A549 (cell line): Measurements from ENCODE around the gene CPPED1. TPM values are rescaled to one million over a fixed set of nuclear protein-coding genes. Genes with fewer than 3 reads are reported as not detected.

Experiments used
- ATAC-seq, 2 experiments: fragments of 200-7000 bp in 1 of 2; fragments of >200 bp in 1 of 2; cut with Nextera tagmentation in 1 of 2; cut with Tn5 transposase in 1 of 2; 3 replicates each; pipeline versions ENCODE4 v1.8.0 to v1.9.1; 2018 to 2020; ENCODE audit warnings: mild to moderate bottlenecking in 1 of 2, moderate library complexity in 1 of 2
- CTCF ChIA-PET: fragments of 300-600 bp; sonication (Branson Sonifier 250); formaldehyde crosslinking; extraction: SDS; loops from one replicate; lab custom pipeline; 2021; ENCODE audit warnings: antibody characterized with exemption, inconsistent platforms; lab: Yijun Ruan, JAX
- POLR2A ChIA-PET: fragments of 350-600 bp; formaldehyde crosslinking; extraction: SDS; loops from one replicate; lab custom pipeline; 2021; ENCODE audit warnings: antibody characterized with exemption, inconsistent platforms; lab: Yijun Ruan, JAX
- DNase-seq, 2 experiments: peaks; one replicate each; pipeline versions ENCODE4 v3.0.0 to v3.0.0-alpha.2; 2011 to 2016; ENCODE audit warnings: low read depth in 1 of 2, low spot score in 1 of 2
- FAIRE-seq: peaks from 2 replicates; lab custom pipeline; 2011; peaks lifted over from hg19 to GRCh38; lab: Jason Lieb, UNC
- H3K27ac ChIP-seq, 2 experiments: fragments of >200 bp; sonication (Bioruptor Twin); formaldehyde crosslinking; 3 replicates each; pipeline ENCODE4 v1.5.1; 2016 to 2017
- H3K4me1 ChIP-seq: fragments of >200 bp; sonication (Bioruptor Twin); formaldehyde crosslinking; 3 replicates; pipeline ENCODE4 v1.6.1; 2016
- H3K4me2 ChIP-seq: fragments of >200 bp; sonication (Bioruptor Twin); formaldehyde crosslinking; 3 replicates; pipeline ENCODE4 v1.6.1; 2016
- H3K4me3 ChIP-seq: fragments of >200 bp; sonication (Bioruptor Twin); formaldehyde crosslinking; 3 replicates; pipeline ENCODE4 v1.5.1; 2016
- H3K9me3 ChIP-seq: fragments of >200 bp; sonication (Bioruptor Twin); formaldehyde crosslinking; 3 replicates; pipeline ENCODE4 v1.6.1; 2016
- BHLHE40 ChIP-seq: IDR thresholded peaks from 2 replicates; pipeline ENCODE4 v1.6.1; 2012; ENCODE audit warnings: low read depth, low read length, inconsistent platforms
- CBX2 ChIP-seq: fragments of 200-600 bp; sonication (generic); IDR thresholded peaks from 2 replicates; pipeline ENCODE4 v1.6.1; 2016; ENCODE audit warnings: low read depth, mild to moderate bottlenecking, borderline replicate concordance
- CBX8 ChIP-seq: fragments of 200-600 bp; sonication (generic); IDR thresholded peaks from 2 replicates; pipeline ENCODE4 v1.6.1; 2016
- CHD4 ChIP-seq: fragments of 200-600 bp; sonication (generic); IDR thresholded peaks from 2 replicates; pipeline ENCODE4 v1.6.1; 2016; ENCODE audit warnings: antibody characterized with exemption, mild to moderate bottlenecking, borderline replicate concordance
- EHF ChIP-seq: fragments of 250-450 bp; sonication (Bioruptor Pico); IDR thresholded peaks from 2 replicates; pipeline ENCODE4 v1.5.0; 2020; ENCODE audit warnings: mild to moderate bottlenecking
- EHMT2 ChIP-seq: fragments of 200-600 bp; sonication (generic); IDR thresholded peaks from 2 replicates; pipeline ENCODE4 v1.6.1; 2016; ENCODE audit warnings: antibody characterized with exemption, low read depth, mild to moderate bottlenecking, moderate library complexity
- ESRRA ChIP-seq: fragments of 150-350 bp; IDR thresholded peaks from 2 replicates; pipeline ENCODE4 v1.6.1; 2014; ENCODE audit warnings: mild to moderate bottlenecking, low read length, borderline replicate concordance
- HEYL ChIP-seq: fragments of 250-450 bp; sonication (Bioruptor Pico); IDR thresholded peaks from 2 replicates; pipeline ENCODE4 v1.8.0; 2021; ENCODE audit warnings: mild to moderate bottlenecking, moderate library complexity
- JUNB ChIP-seq: fragments of >200 bp; sonication (Bioruptor Twin); formaldehyde crosslinking; IDR thresholded peaks from 2 replicates; pipeline ENCODE4 v1.6.1; 2016
- MAFK ChIP-seq: fragments of 450-650 bp; IDR thresholded peaks from 2 replicates; pipeline ENCODE4 v1.6.1; 2014; ENCODE audit not compliant: partially characterized antibody
- NFE2L2 ChIP-seq: fragments of 150-350 bp; conservative IDR thresholded peaks from 2 replicates; pipeline ENCODE4 v1.6.1; 2014; ENCODE audit warnings: low read length
- NPAS2 ChIP-seq: fragments of 250-450 bp; sonication (Bioruptor Pico); IDR thresholded peaks from 2 replicates; pipeline ENCODE4 v1.8.0; 2022; ENCODE audit warnings: mild to moderate bottlenecking, moderate library complexity, borderline replicate concordance
- PHF8 ChIP-seq: fragments of 200-600 bp; sonication (generic); IDR thresholded peaks from 2 replicates; pipeline ENCODE4 v1.6.1; 2016; ENCODE audit warnings: low read depth, mild to moderate bottlenecking, antibody characterized with exemption, moderate library complexity, borderline replicate concordance
- RAD21 ChIP-seq, 2 experiments: fragments of >200 bp in 1 of 2; sonication (Bioruptor Twin) in 1 of 2; formaldehyde crosslinking in 1 of 2; IDR thresholded peaks in 1 of 2; conservative IDR thresholded peaks in 1 of 2; 2 replicates in 1 of 2; 3 replicates in 1 of 2; pipeline ENCODE4 v1.6.1; 2012 to 2018; ENCODE audit warnings: inconsistent platforms in 1 of 2
- RARB ChIP-seq: fragments of 250-450 bp; sonication (Bioruptor Pico); IDR thresholded peaks from 2 replicates; pipeline ENCODE4 v1.8.0; 2021; ENCODE audit warnings: mild to moderate bottlenecking, moderate library complexity
- RCOR1 ChIP-seq: fragments of 150-350 bp; IDR thresholded peaks from 2 replicates; pipeline ENCODE4 v1.6.1; 2014; ENCODE audit warnings: antibody characterized with exemption, low read length, low read depth
- RFX5 ChIP-seq: fragments of 450-650 bp; IDR thresholded peaks from 2 replicates; pipeline ENCODE4 v1.7.1; 2014; ENCODE audit warnings: antibody characterized with exemption, mild to moderate bottlenecking, moderate library complexity
- SREBF2 ChIP-seq: fragments of 450-650 bp; IDR thresholded peaks from 2 replicates; pipeline ENCODE4 v1.6.1; 2014; ENCODE audit warnings: mild to moderate bottlenecking, moderate library complexity
- WGBS: methylation state at CpG from one replicate; pipeline ENCODE4 v1.1.6; 2017; ENCODE audit errors: missing lambda C conversion rate; 5-methylcytosine and 5-hydroxymethylcytosine counted together
- polyA plus RNA-seq, 4 experiments: library from polyadenylated mRNA; depleted of rRNA in 3 of 4; stranded (reverse); fragments of >200 nt; fragmentation: RNase III in 1 of 4; extraction: RNeasy Plus Mini Kit Qiagen cat#74134 plus additional on column Dnase treatment in 1 of 4; gene quantifications; 2 replicates in 3 of 4; 3 replicates in 1 of 4; pipeline ENCODE4 v1.2.3, GENCODE V29; 2011 to 2017
- TF ChIP-seq, protein P1 (sequence below): IDR thresholded peaks from 2 replicates; pipeline ENCODE4 v1.6.1; 2012
- TF ChIP-seq, protein P2 (sequence below): fragments of 200-600 bp; sonication (generic); IDR thresholded peaks from 2 replicates; pipeline ENCODE4 v1.6.1; 2016; ENCODE audit warnings: antibody characterized with exemption, mild to moderate bottlenecking, moderate library complexity
- TF ChIP-seq, protein P3 (sequence below): fragments of >200 bp; sonication (Bioruptor Twin); formaldehyde crosslinking; IDR thresholded peaks from 3 replicates; pipeline ENCODE4 v1.6.1; 2016

The CPPED1 gene
- polyA plus RNA-seq, 2 of the 4 experiments (the other 2 are of a cell fraction), result 16.1 to 30.5 TPM

DNA sequence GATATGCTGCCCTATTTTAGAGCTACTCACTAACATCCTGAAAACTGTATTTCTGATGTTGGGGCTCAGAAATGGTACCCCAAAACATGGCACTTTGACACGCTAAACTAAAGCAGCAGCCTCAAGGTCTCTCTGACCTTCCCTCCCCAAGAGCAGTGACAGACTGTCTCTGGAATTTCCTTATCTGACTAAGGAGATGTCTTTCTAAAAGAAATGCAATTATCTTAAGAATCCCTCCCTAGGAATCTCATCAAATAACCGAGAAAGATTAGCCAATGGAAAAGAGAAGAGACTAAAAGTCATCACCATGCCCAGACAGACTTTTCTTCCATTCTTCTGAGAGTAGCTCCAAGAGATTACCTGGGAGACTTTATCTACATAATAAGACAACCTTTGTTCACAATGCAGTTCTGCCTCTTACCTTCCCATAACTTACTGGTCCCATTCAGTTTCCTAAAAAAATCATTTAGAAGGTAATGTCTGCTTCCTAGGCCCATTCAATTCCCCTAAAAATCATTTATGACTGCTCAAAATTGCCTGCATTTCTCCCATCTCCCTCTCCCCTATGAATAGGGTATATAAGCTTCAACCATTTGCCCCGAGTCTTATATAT is 123.9 kb downstream of the CPPED1 start:
- H3K27ac ChIP-seq, result no peak overlapping the region
- peaks cover 16% of the 10 kb centered on the region; the same call in 2 of the 3 replicates for H3K4me1 ChIP-seq
- DNase-seq (no peak), FAIRE-seq (no peak)
- 62% methylated on average over 3 of the region's 3 CpGs for WGBS
- H3K4me2 ChIP-seq, result no peak overlapping the region
- TF ChIP-seq RARB (no peak), JUNB (no peak), EHMT2 (no peak), NFE2L2 (no peak), RFX5 (no peak)
- TF ChIP-seq, all 56 proteins: peak for 0
- H3K9me3 ChIP-seq, result no peaks in the 10 kb centered on the region
- no peak overlapping the region for H3K4me3 ChIP-seq
- no peak for ATAC-seq
- POLR2A ChIA-PET, result no interaction called here
- CTCF ChIA-PET, result interaction anchor here (0.6 to 1.3 kb wide), 2 partner anchors 11 to 93 kb away, joined by 3 read pairs; no protein-coding TSS in a partner anchor

DNA sequence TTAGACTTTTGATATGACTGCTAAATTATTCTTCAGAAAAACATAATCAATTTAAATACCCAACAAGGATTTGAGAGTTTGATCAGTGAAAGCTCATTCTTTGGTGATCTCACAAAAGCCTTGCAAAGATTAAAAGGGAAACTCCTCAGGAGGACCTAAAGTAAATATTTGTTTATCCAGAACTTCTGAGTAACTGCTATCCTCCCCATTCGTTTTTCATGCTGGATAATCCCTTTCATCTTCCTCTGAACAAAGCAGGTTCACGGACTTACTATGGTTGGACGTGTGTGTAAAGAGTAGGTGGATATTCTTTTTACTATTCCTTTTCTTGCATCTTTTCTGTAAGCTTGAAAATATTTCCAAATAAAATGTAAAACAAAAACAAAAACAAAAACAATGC is 124.7 kb downstream of the CPPED1 start:
- DNase-seq (no peak), FAIRE-seq (no peak), ATAC-seq (no peak)
- WGBS, result 35% methylated on average over 3 of the region's 3 CpGs
- TF ChIP-seq, protein P1, sequence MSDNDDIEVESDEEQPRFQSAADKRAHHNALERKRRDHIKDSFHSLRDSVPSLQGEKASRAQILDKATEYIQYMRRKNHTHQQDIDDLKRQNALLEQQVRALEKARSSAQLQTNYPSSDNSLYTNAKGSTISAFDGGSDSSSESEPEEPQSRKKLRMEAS, result no peak
- TF ChIP-seq RARB (no peak), NPAS2 (CRISPR knock-in tag) (no peak), CBX8 (no peak), SREBF2 (no peak), RAD21 (conservative IDR thresholded peaks at IDR 0.05 in 1 of 2, IDR thresholded peaks at IDR 0.05 in 1 of 2) (no peak), CHD4 (no peak), ESRRA (no peak), NFE2L2 (no peak), PHF8 (no peak), MAFK (no peak), EHF (CRISPR knock-in tag) (no peak), CBX2 (no peak), RCOR1 (no peak), HEYL (CRISPR knock-in tag) (no peak), BHLHE40 (no peak)
- TF ChIP-seq, protein P2, sequence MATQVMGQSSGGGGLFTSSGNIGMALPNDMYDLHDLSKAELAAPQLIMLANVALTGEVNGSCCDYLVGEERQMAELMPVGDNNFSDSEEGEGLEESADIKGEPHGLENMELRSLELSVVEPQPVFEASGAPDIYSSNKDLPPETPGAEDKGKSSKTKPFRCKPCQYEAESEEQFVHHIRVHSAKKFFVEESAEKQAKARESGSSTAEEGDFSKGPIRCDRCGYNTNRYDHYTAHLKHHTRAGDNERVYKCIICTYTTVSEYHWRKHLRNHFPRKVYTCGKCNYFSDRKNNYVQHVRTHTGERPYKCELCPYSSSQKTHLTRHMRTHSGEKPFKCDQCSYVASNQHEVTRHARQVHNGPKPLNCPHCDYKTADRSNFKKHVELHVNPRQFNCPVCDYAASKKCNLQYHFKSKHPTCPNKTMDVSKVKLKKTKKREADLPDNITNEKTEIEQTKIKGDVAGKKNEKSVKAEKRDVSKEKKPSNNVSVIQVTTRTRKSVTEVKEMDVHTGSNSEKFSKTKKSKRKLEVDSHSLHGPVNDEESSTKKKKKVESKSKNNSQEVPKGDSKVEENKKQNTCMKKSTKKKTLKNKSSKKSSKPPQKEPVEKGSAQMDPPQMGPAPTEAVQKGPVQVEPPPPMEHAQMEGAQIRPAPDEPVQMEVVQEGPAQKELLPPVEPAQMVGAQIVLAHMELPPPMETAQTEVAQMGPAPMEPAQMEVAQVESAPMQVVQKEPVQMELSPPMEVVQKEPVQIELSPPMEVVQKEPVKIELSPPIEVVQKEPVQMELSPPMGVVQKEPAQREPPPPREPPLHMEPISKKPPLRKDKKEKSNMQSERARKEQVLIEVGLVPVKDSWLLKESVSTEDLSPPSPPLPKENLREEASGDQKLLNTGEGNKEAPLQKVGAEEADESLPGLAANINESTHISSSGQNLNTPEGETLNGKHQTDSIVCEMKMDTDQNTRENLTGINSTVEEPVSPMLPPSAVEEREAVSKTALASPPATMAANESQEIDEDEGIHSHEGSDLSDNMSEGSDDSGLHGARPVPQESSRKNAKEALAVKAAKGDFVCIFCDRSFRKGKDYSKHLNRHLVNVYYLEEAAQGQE, result no peak
- TF ChIP-seq, protein P3, sequence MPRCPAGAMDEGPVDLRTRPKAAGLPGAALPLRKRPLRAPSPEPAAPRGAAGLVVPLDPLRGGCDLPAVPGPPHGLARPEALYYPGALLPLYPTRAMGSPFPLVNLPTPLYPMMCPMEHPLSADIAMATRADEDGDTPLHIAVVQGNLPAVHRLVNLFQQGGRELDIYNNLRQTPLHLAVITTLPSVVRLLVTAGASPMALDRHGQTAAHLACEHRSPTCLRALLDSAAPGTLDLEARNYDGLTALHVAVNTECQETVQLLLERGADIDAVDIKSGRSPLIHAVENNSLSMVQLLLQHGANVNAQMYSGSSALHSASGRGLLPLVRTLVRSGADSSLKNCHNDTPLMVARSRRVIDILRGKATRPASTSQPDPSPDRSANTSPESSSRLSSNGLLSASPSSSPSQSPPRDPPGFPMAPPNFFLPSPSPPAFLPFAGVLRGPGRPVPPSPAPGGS, result no peak
- Histone ChIP-seq H3K9me3 (no peaks in the 10 kb centered on the region), H3K4me3 (no peak overlapping the region), H3K27ac (no peak overlapping the region), H3K4me2 (no peak overlapping the region), H3K4me1 (peaks cover 16% of the 10 kb centered on the region; the same call in 2 of the 3 replicates)
- ChIA-PET POLR2A (no interaction called here), CTCF (no interaction called here)
